GM19328 (cell line): ENCODE data around the gene BSCL2.
"Not testable (repeated sequence)": the region's sequence is repeated elsewhere in the genome, so short reads cannot be mapped to it uniquely, and the experiment has no call there.

Experiments
- ATAC-seq: cut with Tn5 transposase; IDR thresholded peaks from one replicate; pipeline ENCODE4 v1.9.1; 2021; ENCODE audit warnings: mild to moderate bottlenecking, moderate library complexity; ENCODE audit not compliant: unreplicated experiment

The BSCL2 gene

DNA sequence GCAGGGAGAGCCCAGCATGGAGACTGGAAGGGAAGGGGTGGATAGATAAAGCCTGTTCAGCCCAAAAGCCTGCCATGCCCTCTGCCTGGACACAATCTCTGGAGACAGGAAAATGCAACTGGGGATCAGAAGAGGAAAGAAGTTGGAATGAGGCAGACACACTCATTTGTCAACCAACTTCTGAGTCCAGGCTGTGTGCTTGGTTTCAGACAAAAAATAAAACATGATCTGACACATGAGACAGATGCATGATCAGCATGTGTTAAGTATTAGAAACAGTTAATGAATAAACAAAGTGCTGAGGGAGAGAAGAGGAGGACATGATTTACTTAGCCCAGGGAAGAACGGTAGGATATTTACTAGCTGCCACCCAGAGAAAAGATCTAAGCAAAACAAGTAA is 18.7 kb downstream of the BSCL2 start:
- no peak for ATAC-seq

DNA sequence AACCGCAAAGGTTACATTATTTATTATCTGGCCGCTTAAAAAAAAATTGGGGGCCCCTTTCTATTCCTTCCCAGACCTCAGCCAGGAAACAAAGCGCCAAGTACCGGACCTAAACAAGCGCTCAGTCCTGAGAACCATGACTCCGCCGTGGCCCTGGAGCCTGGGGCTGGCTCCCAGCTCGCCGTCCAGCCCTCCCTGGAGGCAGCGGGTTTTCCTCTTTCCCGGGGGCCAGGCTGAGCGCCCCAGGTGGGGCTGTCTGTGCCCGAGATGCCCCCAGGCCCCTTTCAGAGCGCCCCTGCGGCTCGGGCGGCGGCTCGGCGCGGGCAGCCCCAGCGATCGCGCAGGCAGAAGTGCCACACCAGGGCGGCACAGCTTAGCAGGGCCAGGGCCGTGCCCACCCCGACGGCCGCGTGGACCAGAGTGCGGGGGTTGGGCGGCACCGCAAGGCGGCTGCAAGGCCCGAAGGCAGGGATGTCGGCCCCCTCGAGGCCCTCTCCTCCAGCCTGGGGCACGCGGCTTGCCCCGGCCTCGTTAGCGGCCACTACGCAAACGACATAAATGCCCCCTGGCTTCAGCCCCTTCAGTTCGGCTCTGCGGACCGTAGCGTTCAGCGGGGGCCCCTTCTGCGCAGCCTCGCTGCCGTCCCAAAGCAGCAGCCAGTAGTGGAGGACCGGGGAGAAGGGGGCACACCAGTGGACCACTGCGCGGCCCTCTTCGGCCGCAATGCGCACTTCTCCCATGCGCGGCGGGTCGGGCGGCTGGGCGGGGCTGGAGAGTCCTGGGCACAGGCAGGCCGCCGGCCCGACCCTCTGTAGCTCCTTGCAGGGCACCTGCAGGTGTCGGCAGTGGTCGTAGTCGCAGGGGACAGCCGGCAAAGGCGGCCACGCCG is 19.5 kb downstream of the BSCL2 start:
- no peak for ATAC-seq

DNA sequence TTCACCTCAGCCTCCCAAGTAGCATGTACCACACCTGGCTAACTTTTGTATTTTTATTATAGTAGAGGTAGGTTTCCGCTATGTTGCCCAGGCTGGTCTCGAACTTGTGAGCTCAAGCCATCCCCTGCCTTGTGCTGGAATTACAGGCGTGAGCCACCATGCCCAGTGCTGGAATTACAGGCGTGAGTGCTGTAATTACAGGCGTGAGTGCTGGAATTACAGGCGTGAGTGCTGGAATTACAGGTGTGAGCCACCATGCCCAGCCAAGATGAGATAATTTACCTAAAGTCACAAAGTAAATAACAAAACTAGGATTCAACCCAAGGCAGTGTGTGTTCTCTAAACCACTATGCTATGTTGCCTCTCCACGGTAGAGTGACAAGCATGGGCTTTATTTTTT is 24.7 kb downstream of the BSCL2 start:
- ATAC-seq = no peak

DNA sequence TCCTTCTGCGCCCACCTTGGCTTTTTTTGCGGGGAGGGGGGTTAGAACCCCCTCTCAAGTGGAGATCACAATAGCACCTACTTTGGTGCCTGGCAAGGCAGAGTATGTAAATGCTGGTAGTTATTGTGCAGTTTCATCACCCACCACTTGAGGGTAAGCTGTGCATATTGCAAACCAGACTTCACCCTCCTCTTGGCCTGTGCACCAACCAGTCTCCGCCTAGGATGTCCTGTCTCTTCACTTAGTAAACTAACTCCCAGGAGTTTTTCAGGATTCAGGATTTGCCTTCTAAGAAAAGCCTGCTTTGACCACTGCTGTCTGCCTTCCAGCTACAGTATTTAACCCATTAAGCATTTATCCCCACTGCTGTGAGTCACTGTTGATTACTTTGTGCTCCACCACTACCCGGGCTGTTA is 26.4 kb downstream of the BSCL2 start:
- no peak for ATAC-seq

DNA sequence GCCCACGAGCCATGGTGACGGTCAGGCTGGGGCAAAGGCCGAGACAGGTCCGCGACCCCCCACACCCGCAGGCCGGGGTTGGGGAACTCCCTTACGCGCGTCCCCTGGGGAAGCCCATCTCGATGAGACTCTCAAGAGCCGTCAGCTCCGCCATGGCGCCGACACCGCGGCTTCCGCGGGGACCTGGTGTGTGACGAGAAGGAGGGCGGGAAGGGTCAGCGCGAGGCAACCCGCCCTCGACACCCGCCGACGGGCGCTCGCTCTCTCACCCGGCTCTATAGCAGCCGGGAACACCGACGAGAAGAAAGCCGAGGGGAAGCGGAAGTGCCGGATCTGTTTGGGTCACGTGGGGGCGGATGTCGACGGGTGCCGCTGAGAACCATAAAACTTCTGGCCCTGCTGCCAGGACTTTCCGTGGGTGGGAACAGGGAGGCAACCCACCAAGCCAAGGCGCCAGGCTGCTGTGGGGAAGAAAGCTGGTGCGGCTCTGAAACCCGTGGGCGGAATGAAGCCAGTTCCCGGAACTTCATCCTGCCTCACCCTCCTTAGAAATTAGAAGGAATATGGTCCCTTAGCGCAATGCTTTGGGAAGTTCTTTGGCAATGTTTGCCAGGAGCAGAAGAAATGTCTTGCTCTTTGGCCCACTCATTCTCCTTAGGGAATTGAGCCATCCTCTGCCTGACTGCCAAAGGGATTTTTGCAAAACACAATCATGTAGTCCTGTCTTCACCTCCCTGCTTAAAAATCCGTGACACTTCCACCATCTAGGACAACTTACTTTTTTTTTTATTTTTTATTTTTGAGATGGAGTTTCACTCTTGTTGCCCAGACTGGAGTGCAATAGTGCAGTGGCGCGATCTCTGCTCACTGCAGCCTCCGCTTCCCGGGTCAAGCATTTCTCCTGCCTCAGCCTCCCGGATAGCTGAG is 28.2 kb downstream of the BSCL2 start, which contains the start of gene UBXN1:
UBXN1 (minus strand) TSS at position 304 of the 927 bp plus-strand sequence; CDS start at position 154, 150 bp downstream.
- peak; percentile 66 for ATAC-seq

DNA sequence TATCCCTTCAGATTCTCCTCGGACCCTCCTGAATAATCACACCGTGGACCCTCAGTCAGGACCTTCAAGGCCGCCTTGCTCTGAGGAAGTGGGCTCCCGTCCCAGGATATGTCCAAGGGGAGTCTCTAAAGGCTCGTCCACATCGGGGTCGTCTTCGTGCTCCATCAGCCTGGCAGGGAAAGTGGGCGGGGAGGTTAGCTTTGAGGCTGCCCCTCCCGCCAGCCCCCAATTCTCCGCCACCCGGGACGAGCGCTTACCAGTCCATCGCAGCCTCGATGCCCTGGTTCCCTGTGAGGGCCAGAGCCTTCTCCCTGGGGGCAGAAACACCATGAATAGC is 28.8 kb downstream of the BSCL2 start:
- no peak for ATAC-seq

DNA sequence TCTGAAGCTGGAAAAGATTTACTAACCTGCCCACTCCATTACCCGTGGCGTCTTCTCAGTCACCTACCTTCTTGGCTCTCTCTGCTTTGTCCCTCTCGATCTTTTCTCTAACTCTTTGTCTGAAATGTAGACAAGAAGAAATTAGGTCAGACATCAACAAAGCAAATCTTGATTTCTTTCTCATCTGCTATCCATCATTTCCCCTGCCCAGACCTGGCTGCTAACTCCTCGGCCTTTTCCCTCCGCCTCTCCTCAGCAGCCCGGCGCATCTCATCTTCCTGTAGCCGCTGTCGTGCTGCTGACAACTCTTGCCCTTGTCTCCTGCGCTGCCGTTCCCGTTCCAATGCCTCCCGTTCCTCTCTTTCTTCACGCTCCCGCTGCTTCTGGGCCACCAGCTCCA is 29.5 kb downstream of the BSCL2 start:
- ATAC-seq = no peak

DNA sequence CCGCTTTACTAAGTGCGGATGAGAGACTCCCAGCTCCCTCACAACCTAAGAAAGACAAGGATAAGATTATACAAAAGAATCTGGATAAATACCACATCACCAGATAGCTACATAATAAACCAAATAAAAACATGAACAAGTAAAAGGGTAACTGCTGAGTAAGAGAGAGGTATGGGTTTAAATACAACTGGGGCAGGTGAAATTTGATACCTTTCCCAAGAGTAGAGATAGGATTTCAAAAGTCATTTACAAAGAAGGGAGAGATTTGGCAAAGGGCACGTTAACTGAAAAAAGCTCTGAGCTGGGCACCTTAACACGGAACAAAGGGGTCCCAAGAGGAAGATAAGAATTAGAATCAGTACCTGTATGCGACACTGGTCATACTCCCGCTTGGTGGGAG is 30.1 kb downstream of the BSCL2 start:
- no peak for ATAC-seq

DNA sequence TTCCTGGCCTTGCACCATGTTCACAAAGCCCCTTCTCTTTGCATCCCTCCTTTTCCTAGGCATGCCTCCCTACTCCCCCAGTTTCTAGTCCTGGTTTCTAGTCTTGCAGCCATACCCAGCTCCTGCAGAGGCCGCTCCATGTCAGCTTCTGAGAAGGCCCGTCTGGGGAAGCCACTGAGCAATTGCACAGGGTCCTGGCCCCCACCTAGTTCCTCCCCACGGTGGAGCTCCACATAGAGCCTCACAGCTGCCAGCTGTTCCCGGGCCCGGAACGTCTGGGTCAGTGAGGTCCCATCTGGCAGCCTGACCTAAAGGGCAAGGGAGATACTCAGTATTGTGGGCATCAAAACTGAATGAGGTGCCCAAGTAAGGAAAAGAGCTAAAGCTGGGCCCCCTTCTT is 30.5 kb downstream of the BSCL2 start:
- no peak for ATAC-seq

DNA sequence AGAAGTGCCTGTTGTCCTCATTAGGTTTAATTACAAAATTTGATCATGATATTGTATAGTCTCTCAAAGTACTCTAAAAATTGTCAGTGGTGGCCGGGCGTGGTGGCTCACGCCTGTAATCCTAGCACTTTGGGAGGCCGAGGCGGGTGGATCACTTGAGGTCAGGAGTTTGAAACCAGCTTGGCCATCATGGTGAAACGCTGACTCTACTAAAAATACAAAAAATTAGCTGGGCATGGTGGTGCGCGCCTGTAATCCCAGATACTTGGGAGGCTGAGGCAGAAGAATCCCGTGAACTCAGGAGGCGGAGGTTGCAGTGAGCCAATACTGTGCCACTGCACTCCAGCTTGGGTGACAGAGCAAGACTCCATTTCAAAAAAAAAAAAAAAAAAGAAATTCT is 31.8 kb downstream of the BSCL2 start:
- ATAC-seq = not testable (repeated sequence)

DNA sequence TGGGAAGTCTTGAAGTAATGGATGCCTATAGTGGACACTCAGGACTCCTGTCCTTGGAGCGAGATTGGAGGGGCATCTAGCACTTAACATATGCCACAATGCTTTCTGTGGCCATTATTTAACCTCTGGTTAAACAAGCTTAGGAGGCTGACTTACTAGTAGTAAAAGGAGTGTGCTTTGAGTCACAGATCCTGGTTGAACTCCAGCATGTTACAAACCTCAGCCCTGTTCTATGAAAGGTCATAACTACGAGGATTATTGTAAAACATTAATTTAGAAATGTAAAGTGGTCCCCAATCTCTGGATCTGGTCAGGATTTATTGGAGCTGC is 34.1 kb downstream of the BSCL2 start:
- ATAC-seq = no peak

DNA sequence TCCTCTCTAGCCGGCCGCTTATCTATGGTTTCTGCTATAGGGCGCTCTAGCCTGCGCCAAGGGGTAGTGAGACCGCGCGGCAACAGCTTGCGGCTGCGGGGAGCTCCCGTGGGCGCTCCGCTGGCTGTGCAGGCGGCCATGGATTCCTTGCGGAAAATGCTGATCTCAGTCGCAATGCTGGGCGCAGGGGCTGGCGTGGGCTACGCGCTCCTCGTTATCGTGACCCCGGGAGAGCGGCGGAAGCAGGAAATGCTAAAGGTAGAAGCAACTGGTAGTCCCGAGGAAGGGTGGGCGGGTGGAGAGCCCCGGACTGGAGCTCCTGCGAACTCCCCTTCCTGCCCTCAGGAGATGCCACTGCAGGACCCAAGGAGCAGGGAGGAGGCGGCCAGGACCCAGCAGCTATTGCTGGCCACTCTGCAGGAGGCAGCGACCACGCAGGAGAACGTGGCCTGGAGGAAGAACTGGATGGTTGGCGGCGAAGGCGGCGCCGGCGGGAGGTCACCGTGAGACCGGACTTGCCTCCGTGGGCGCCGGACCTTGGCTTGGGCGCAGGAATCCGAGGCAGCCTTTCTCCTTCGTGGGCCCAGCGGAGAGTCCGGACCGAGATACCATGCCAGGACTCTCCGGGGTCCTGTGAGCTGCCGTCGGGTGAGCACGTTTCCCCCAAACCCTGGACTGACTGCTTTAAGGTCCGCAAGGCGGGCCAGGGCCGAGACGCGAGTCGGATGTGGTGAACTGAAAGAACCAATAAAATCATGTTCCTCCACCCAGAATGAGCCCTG is 35.4 kb downstream of the BSCL2 start, which contains the start of the genes LBHD1 and UQCC3:
LBHD1 (minus strand) TSS at position 660 of the 782 bp plus-strand sequence. CDS start 2,236 bp downstream, outside the sequence.
UQCC3 (plus strand) TSS at position 66 of the 782 bp plus-strand sequence; CDS start at position 139, 73 bp downstream.
- ATAC-seq = peak; percentile 68

DNA sequence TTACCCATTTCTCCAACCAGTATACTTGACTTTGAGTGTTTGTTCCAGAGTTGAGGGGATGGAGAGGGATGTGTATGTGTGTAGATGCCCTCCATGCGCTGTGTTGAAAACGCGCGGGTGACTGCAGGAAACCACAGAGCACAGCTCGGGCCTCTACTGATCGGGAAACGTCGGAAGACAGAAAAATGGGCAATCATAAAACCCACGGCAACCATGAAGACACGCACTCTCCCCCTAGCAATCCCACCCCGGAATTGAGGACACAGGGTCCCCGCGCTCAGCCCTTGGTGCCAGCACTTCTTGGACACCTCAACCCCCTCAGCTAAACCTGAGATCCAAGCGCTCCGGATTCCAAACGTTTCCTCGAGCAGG is 36.0 kb downstream of the BSCL2 start:
- ATAC-seq = peak; percentile 6

DNA sequence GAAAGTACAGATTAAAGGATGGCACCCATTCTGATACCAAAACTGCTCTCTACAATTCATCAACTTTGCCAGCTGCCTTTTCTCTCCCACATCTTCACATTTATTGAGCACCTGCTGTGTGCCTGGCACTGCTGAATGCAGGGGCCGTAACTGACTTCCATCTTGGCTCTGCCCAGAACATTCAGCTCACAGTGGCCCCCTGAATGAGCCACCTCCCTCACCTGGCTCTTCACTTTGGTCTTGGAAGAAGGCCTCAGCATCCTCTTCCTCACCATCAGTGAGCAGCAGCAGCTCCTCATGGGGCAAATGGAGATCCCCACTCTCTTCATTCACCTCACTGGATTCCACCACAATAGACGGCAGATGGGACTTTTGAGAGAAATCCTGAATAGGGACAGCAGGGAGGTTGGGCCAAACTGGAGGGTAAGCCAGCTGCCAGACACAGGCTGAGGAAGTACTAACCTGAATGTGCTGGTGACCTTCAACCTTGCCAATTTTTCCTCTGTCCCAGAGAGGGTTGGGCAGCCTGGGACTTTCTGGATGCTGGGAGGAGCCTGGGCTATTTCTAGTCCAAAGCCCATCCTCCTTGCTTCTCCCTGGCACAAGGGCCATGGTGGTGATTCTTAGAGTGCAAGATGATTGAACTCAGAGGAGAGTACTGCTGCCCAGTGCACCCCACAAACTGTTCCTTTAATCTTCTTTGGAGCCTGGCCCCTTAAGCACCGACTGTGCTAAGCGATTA is 37.6 kb downstream of the BSCL2 start:
- ATAC-seq = no peak

DNA sequence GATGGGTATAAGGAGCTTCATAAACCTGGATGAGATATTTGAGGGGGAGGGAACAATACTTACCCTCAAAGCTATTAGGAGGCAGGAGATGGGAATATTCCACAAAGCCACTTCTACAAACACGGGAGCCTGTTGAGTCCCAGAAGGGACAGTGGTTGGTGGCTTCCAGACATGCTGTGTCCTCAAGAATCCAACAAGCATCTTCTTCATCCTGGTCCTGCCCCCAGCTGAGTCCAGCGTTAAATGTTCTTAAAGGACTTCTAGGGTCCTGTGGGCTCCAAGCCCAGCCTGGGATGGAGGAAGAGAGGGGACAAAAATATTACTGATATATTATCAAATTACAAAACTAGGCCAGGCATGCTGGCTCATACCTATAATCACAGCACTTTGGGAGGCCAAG is 39.8 kb downstream of the BSCL2 start:
- ATAC-seq = no peak

DNA sequence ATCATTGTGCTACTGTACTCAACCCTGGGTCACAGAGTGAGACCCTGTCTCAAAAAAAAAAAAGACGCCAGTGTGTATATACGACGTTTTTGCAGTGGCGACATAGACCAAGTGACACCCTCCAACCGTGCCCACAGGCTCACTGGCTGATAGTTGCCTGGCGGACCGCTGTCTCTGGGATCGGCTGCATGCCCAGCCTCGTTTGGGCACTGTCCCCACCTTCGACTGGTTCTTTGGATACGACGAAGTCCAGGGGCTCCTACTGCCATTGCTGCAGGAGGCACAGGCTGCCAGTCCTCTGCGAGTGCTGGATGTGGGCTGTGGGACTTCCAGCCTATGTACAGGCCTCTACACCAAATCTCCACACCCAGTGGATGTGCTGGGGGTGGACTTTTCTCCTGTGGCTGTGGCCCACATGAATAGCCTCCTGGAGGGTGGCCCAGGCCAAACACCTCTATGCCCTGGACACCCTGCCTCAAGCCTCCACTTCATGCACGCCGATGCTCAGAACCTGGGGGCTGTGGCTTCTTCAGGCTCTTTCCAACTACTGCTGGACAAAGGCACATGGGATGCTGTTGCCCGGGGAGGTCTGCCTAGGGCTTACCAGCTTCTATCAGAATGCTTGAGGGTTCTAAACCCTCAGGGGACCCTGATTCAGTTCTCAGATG is 40.8 kb downstream of the BSCL2 start:
- no peak for ATAC-seq

DNA sequence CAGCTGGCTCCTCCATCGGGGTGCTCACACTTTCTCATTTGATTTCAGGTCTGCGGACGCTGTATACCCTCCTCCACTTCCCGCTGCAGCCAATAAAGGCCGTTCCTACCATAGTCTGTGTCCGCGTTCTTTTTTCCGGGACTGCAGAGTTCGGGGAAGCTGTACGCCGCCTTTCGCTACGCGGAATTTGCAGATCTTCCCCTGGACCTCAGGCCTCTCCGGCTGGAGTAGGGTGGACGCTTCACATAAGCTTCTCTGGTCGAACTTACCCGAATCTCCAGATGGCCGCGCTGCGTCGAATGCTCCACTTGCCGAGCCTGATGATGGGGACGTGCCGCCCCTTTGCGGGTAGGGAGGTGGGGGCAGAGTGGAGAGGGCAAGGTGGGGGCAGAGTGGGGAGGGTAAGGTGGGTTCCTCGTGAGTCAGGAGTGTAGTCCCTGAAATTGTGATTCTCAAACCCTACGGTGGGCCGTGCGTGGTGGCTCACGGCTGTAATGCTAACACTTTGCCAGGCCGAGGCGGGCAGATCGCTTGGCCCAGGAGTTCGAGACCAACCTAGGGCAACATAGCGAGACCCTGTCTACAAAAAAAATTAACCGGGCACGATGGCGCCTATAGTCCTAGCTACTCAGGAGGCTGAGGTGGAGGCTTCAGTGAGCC is 41.5 kb downstream of the BSCL2 start:
- no peak for ATAC-seq

DNA sequence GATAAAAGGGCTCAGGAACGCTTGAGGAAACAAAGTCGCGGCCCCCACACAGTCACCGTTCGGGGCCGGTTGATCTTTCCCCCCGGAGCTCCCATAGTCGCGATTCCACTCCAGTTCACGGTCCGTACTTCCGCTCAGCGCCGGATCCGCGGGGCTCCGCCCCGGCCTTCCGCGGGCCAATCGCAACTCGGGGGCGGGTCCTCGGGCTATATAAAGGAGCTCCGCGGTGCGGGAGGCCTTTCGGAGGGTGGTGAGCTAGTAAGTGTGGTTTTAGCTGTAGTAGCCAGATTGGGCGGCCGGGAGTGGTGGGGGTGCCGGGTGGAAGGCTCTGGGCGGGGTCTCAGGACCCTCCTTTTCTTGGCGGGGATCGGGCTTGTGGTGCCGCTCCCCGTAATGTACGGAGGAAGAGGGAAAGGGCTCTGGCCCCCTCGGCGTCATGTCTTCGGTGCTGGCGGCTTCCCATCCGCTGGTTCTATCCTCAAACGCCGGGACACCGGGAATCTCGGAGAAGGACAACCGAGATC is 42.1 kb downstream of the BSCL2 start, which contains the start of the genes C11orf98 and CSKMT:
C11orf98 (minus strand) TSS at position 136 of the 524 bp plus-strand sequence; CDS start at position 95, 41 bp downstream.
CSKMT (plus strand) TSS at position 238 of the 524 bp plus-strand sequence. CDS start 568 bp downstream, outside the sequence.
- peak; percentile 87 for ATAC-seq
